Thymus (tissue), 11 donors: ENCODE measurements around the gene GABRB1. TPM values are rescaled to one million over a fixed set of nuclear protein-coding genes. Genes with fewer than 3 reads are reported as not detected.
"Not testable (repeated sequence)": the region's sequence is repeated elsewhere in the genome, so short reads cannot be mapped to it uniquely, and the experiment has no call there.

ENCODE experiments used
- DNase-seq, 9 donors: peaks; one replicate each; pipeline ENCODE4 v3.0.0-alpha.2; 2013; ENCODE audit warnings: low spot score in 9 of 9, low read depth in 6 of 9, missing footprints in 1 of 9
- H3K27ac ChIP-seq, 2 donors: one replicate each; pipeline ENCODE4 v1.5.1; 2013; ENCODE audit warnings: control low read depth in 1 of 2, low read depth in 1 of 2, low read length in 1 of 2, mild to moderate bottlenecking in 1 of 2, moderate library complexity in 1 of 2
- H3K27me3 ChIP-seq, 2 donors: one replicate each; pipeline ENCODE4 v1.5.1; 2013; ENCODE audit warnings: low read length in 1 of 2; ENCODE audit not compliant: control insufficient read depth in 2 of 2, insufficient read depth in 1 of 2
- H3K36me3 ChIP-seq, 2 donors: one replicate each; pipeline ENCODE4 v1.5.1; 2013; ENCODE audit warnings: low read length in 1 of 2, mild to moderate bottlenecking in 1 of 2, moderate library complexity in 1 of 2; ENCODE audit not compliant: control insufficient read depth in 2 of 2, insufficient read depth in 2 of 2
- H3K4me1 ChIP-seq, 2 donors: one replicate each; pipeline ENCODE4 v1.5.1; 2013; ENCODE audit warnings: low read length in 2 of 2; ENCODE audit not compliant: control insufficient read depth in 2 of 2, insufficient read depth in 2 of 2
- H3K4me3 ChIP-seq, 2 donors: one replicate each; pipeline ENCODE4 v1.5.1; 2013; ENCODE audit warnings: low read length in 2 of 2, control low read depth in 1 of 2, mild to moderate bottlenecking in 1 of 2
- H3K9me3 ChIP-seq, 2 donors: one replicate each; pipeline ENCODE4 v1.5.1; 2013; ENCODE audit warnings: low read length in 1 of 2, mild to moderate bottlenecking in 1 of 2; ENCODE audit not compliant: control insufficient read depth in 2 of 2, insufficient read depth in 1 of 2
- WGBS: extraction: QIAGEN DNeasy Blood & Tissue Kit; methylation state at CpG from one replicate; pipeline ENCODE4 v1.1.7; 2013; 5-methylcytosine and 5-hydroxymethylcytosine counted together
- polyA plus RNA-seq: library from polyadenylated mRNA; stranded (reverse); fragments of 200-250 nt; gene quantifications from one replicate; pipeline ENCODE4 v1.2.3, GENCODE V29; 2013
- total RNA-seq: library from RNA; stranded (reverse); fragments of 120-200 nt; gene quantifications from one replicate; pipeline ENCODE4 v1.2.4, GENCODE V29; 2013
- donor health status: healthy.

Gene GABRB1
- total and polyA plus RNA-seq, 2 donors: under 0.01 to 0.02 TPM

GRCh38 chr4:47355568-47355967, 324.2 kb downstream of the GABRB1 start:
- no peak overlapping the region for H3K27ac ChIP-seq
- no peaks in the 10 kb centered on the region for H3K27me3 ChIP-seq
- no peak for DNase-seq
- no peaks in the 10 kb centered on the region for H3K36me3 ChIP-seq
- WGBS: 97% methylated on average over 1 of the region's 1 CpG
- H3K4me3 ChIP-seq: no peak overlapping the region
- no peaks in the 10 kb centered on the region for H3K9me3 ChIP-seq
- no peaks in the 10 kb centered on the region for H3K4me1 ChIP-seq

GRCh38 chr4:47359891-47360290, 328.5 kb downstream of the GABRB1 start:
- WGBS: 92% methylated on average over 4 of the region's 4 CpGs
- Histone ChIP-seq H3K27me3 (no peaks in the 10 kb centered on the region), H3K4me1 (no peaks in the 10 kb centered on the region), H3K36me3 (no peaks in the 10 kb centered on the region), H3K9me3 (no peaks in the 10 kb centered on the region), H3K27ac (no peak overlapping the region), H3K4me3 (no peak overlapping the region)
- no peak for DNase-seq

- 81% methylated on average over 2 of the region's 2 CpGs for WGBS
- no peaks in the 10 kb centered on the region for H3K36me3 ChIP-seq
- no peak overlapping the region for H3K4me3 ChIP-seq
- no peaks in the 10 kb centered on the region for H3K9me3 ChIP-seq
- DNase-seq: no peak
- no peak overlapping the region for H3K27ac ChIP-seq
- no peaks in the 10 kb centered on the region for H3K4me1 ChIP-seq
- no peaks in the 10 kb centered on the region for H3K27me3 ChIP-seq
These were observed 336.4 kb downstream of the GABRB1 start for GRCh38 chr4:47367761-47368160.

- 34% methylated on average over 1 of the region's 1 CpG for WGBS
- Histone ChIP-seq H3K9me3 (no peaks in the 10 kb centered on the region), H3K27ac (no peak overlapping the region), H3K27me3 (no peaks in the 10 kb centered on the region), H3K4me1 (no peaks in the 10 kb centered on the region), H3K36me3 (no peaks in the 10 kb centered on the region), H3K4me3 (no peak overlapping the region)
- no peak for DNase-seq
These were observed 336.8 kb downstream of the GABRB1 start for GRCh38 chr4:47368211-47368610.

GRCh38 chr4:47372561-47372960, 341.2 kb downstream of the GABRB1 start:
- Histone ChIP-seq H3K9me3 (no peaks in the 10 kb centered on the region), H3K4me3 (no peak overlapping the region), H3K27me3 (no peaks in the 10 kb centered on the region), H3K36me3 (no peaks in the 10 kb centered on the region), H3K4me1 (no peaks in the 10 kb centered on the region), H3K27ac (no peak overlapping the region)
- DNase-seq: no peak
- WGBS: 86% methylated on average over 2 of the region's 2 CpGs

- Histone ChIP-seq H3K36me3 (no peaks in the 10 kb centered on the region), H3K27me3 (no peaks in the 10 kb centered on the region), H3K4me1 (no peaks in the 10 kb centered on the region), H3K27ac (no peak overlapping the region), H3K4me3 (no peak overlapping the region), H3K9me3 (no peaks in the 10 kb centered on the region)
- DNase-seq: no peak
These were observed 341.8 kb downstream of the GABRB1 start for GRCh38 chr4:47373174-47373573.

GRCh38 chr4:47373709-47374108, 342.3 kb downstream of the GABRB1 start:
- 96% methylated on average over 3 of the region's 3 CpGs for WGBS
- H3K27ac ChIP-seq: no peak overlapping the region
- no peak for DNase-seq

GRCh38 chr4:47374477-47374876, 343.1 kb downstream of the GABRB1 start:
- Histone ChIP-seq H3K9me3 (no peaks in the 10 kb centered on the region), H3K36me3 (no peaks in the 10 kb centered on the region), H3K27me3 (no peaks in the 10 kb centered on the region), H3K27ac (no peak overlapping the region), H3K4me1 (no peaks in the 10 kb centered on the region), H3K4me3 (no peak overlapping the region)
- 91% methylated on average over 1 of the region's 1 CpG for WGBS
- no peak for DNase-seq

More at GRCh38 chr4:47373709-47374108, 342.3 kb downstream of the GABRB1 start:
- Histone ChIP-seq H3K27me3 (no peaks in the 10 kb centered on the region), H3K4me1 (no peaks in the 10 kb centered on the region), H3K4me3 (no peak overlapping the region), H3K9me3 (no peaks in the 10 kb centered on the region), H3K36me3 (no peaks in the 10 kb centered on the region)

GRCh38 chr4:47378021-47378530, 346.7 kb downstream of the GABRB1 start:
- H3K9me3 ChIP-seq, DNase-seq, H3K36me3 ChIP-seq, H3K27ac ChIP-seq, H3K4me3 ChIP-seq, H3K27me3 ChIP-seq, H3K4me1 ChIP-seq: not testable (repeated sequence)
- WGBS: 98% methylated on average over 37 of the region's 37 CpGs

GRCh38 chr4:47381172-47381571, 349.8 kb downstream of the GABRB1 start:
- Histone ChIP-seq H3K36me3 (no peaks in the 10 kb centered on the region), H3K27ac (no peak overlapping the region), H3K9me3 (no peaks in the 10 kb centered on the region), H3K4me1 (no peaks in the 10 kb centered on the region), H3K4me3 (no peak overlapping the region), H3K27me3 (no peaks in the 10 kb centered on the region)
- no peak for DNase-seq
- WGBS: 97% methylated on average over 3 of the region's 3 CpGs
